Embryonic facial prominence (tissue), 1 donor: Measurements from ENCODE around the gene CLIC4.
"Not testable (repeated sequence)": the region's sequence is repeated elsewhere in the genome, so short reads cannot be mapped to it uniquely, and the experiment has no call there.

Source experiments
- DNase-seq: peaks from one replicate; pipeline ENCODE4 v3.0.0-alpha.2; 2016; ENCODE audit errors: extremely low spot score

Gene CLIC4

GRCh38 chr1:24875991-24876506 is 130.8 kb downstream of the CLIC4 start:
- no peak for DNase-seq

- no peak for DNase-seq
Observed at GRCh38 chr1:24878045-24878444, 132.8 kb downstream of the CLIC4 start.

GRCh38 chr1:24878775-24879742 is 133.8 kb downstream of the CLIC4 start:
- DNase-seq, result no peak

GRCh38 chr1:24881034-24881433 is 135.8 kb downstream of the CLIC4 start:
- DNase-seq, result no peak

- no peak for DNase-seq
Observed at GRCh38 chr1:24884751-24885150, 139.5 kb downstream of the CLIC4 start.

- no peak for DNase-seq
Observed at GRCh38 chr1:24886241-24886640, 141.0 kb downstream of the CLIC4 start.

GRCh38 chr1:24888061-24888970 is 143.1 kb downstream of the CLIC4 start:
- no peak for DNase-seq

GRCh38 chr1:24888971-24889676 is 143.9 kb downstream of the CLIC4 start:
- DNase-seq, result no peak

GRCh38 chr1:24890887-24891286 is 145.6 kb downstream of the CLIC4 start:
- no peak for DNase-seq

- DNase-seq, result not testable (repeated sequence)
Observed at GRCh38 chr1:24891367-24891766, 146.1 kb downstream of the CLIC4 start.

GRCh38 chr1:24892188-24893153 is 147.2 kb downstream of the CLIC4 start:
- no peak for DNase-seq

GRCh38 chr1:24893431-24893830 is 148.2 kb downstream of the CLIC4 start:
- DNase-seq, result no peak
